Mesenchymal stem cell (in vitro differentiated cells and primary cell): Measurements from ENCODE around the gene ALG9.

Experiments
- DNase-seq: peaks from one replicate; pipeline ENCODE4 v3.0.0-alpha.2; 2013
- H2AFZ ChIP-seq: one replicate; pipeline ENCODE4 v1.6.1; 2013; ENCODE audit warnings: low read depth, mild to moderate bottlenecking, control low read depth, inconsistent platforms, low read length, moderate library complexity
- H2AK5ac ChIP-seq: 2 replicates; pipeline ENCODE4 v1.6.1; 2013; ENCODE audit warnings: low read length, moderate library complexity, mild to moderate bottlenecking, inconsistent platforms; ENCODE audit not compliant: severe bottlenecking
- H2BK120ac ChIP-seq: one replicate; pipeline ENCODE4 v1.6.1; 2013; ENCODE audit warnings: low read depth, mild to moderate bottlenecking, inconsistent platforms, low read length, moderate library complexity
- H2BK12ac ChIP-seq, 2 experiments: one replicate each; pipeline ENCODE4 v1.6.1; 2013; ENCODE audit warnings: inconsistent platforms in 2 of 2, low read length in 2 of 2, mild to moderate bottlenecking in 2 of 2, moderate library complexity in 2 of 2, control low read depth in 1 of 2
- H2BK15ac ChIP-seq: one replicate; pipeline ENCODE4 v1.6.1; 2013; ENCODE audit warnings: mild to moderate bottlenecking, low read depth, inconsistent platforms; ENCODE audit not compliant: poor library complexity, severe bottlenecking
- H2BK5ac ChIP-seq: 2 replicates; pipeline ENCODE4 v1.6.1; 2013; ENCODE audit warnings: low read depth, mild to moderate bottlenecking, low read length, control low read depth, inconsistent platforms; ENCODE audit not compliant: poor library complexity, severe bottlenecking
- H3K14ac ChIP-seq, 2 experiments: one replicate each; pipeline ENCODE4 v1.6.1; 2013; ENCODE audit warnings: inconsistent platforms in 2 of 2, low read length in 2 of 2, control low read depth in 1 of 2, mild to moderate bottlenecking in 1 of 2, moderate library complexity in 1 of 2
- H3K18ac ChIP-seq, 2 experiments: one replicate each; pipeline ENCODE4 v1.6.1; 2013; ENCODE audit warnings: inconsistent platforms in 2 of 2, low read length in 2 of 2, control low read depth in 1 of 2, low read depth in 1 of 2, mild to moderate bottlenecking in 1 of 2
- H3K23ac ChIP-seq, 2 experiments: one replicate each; pipeline ENCODE4 v1.6.1; 2013; ENCODE audit warnings: inconsistent platforms in 2 of 2, low read length in 2 of 2, mild to moderate bottlenecking in 2 of 2, moderate library complexity in 2 of 2, control low read depth in 1 of 2
- H3K27ac ChIP-seq: 2 replicates; pipeline ENCODE4 v1.5.1; 2013; ENCODE audit warnings: mild to moderate bottlenecking, moderate library complexity, low read length, control low read depth, inconsistent platforms; ENCODE audit not compliant: poor library complexity, severe bottlenecking
- H3K27me3 ChIP-seq, 2 experiments: 2 replicates each; pipeline versions ENCODE4 v1.6.1 to v1.7.0; 2013; ENCODE audit warnings: low read length in 2 of 2, mild to moderate bottlenecking in 2 of 2, moderate library complexity in 2 of 2, control low read depth in 1 of 2, inconsistent platforms in 1 of 2; ENCODE audit not compliant: control insufficient read depth in 1 of 2, insufficient read depth in 1 of 2
- H3K36me3 ChIP-seq, 2 experiments: 2 replicates each; pipeline versions ENCODE4 v1.6.1 to v1.7.0; 2013; ENCODE audit warnings: low read length in 2 of 2, control low read depth in 1 of 2, inconsistent platforms in 1 of 2, low read depth in 1 of 2, mild to moderate bottlenecking in 1 of 2; ENCODE audit not compliant: insufficient read depth in 2 of 2, control insufficient read depth in 1 of 2
- H3K4ac ChIP-seq, 2 experiments: one replicate each; pipeline ENCODE4 v1.6.1; 2013; ENCODE audit warnings: inconsistent platforms in 2 of 2, low read length in 2 of 2, mild to moderate bottlenecking in 2 of 2, moderate library complexity in 2 of 2, control low read depth in 1 of 2, low read depth in 1 of 2
- H3K4me1 ChIP-seq: 2 replicates; pipeline ENCODE4 v1.6.1; 2013; ENCODE audit warnings: low read depth, low read length, control low read depth; ENCODE audit not compliant: control insufficient read depth, insufficient read depth
- H3K4me2 ChIP-seq: 2 replicates; pipeline ENCODE4 v1.6.1; 2013; ENCODE audit warnings: low read length, mild to moderate bottlenecking, inconsistent platforms; ENCODE audit not compliant: poor library complexity, severe bottlenecking
- H3K4me3 ChIP-seq, 2 experiments: 2 replicates each; pipeline versions ENCODE4 v1.5.1 to v1.7.0; 2013; ENCODE audit warnings: low read length in 2 of 2, mild to moderate bottlenecking in 2 of 2, control low read depth in 1 of 2, low read depth in 1 of 2; ENCODE audit not compliant: insufficient read depth in 1 of 2
- H3K79me1 ChIP-seq: replicated peaks from 2 replicates; pipeline ENCODE4 v1.6.1; 2013; ENCODE audit warnings: mild to moderate bottlenecking, control low read depth, low read length, inconsistent platforms; ENCODE audit not compliant: poor library complexity, severe bottlenecking
- H3K9ac ChIP-seq: 2 replicates; pipeline ENCODE4 v1.7.0; 2013; ENCODE audit warnings: mild to moderate bottlenecking, low read length, moderate library complexity
- H3K9me3 ChIP-seq: 2 replicates; pipeline ENCODE4 v1.7.0; 2013; ENCODE audit warnings: mild to moderate bottlenecking, low read length; ENCODE audit not compliant: control insufficient read depth
- H4K8ac ChIP-seq: one replicate; pipeline ENCODE4 v1.6.1; 2013; ENCODE audit warnings: inconsistent platforms, mild to moderate bottlenecking, low read length, moderate library complexity
- H4K91ac ChIP-seq: one replicate; pipeline ENCODE4 v1.6.1; 2013; ENCODE audit warnings: mild to moderate bottlenecking, low read length, inconsistent platforms
- WGBS: methylation state at CpG from one replicate; pipeline ENCODE4 v1.1.7; 2013; ENCODE audit warnings: mixed read lengths; 5-methylcytosine and 5-hydroxymethylcytosine counted together

Gene ALG9

GRCh38 chr11:111815489-111815888, 55.9 kb downstream of the ALG9 start:
- H2AFZ ChIP-seq: no peak overlapping the region
- no peak for DNase-seq
- H3K14ac ChIP-seq: no peak overlapping the region
- H2BK5ac ChIP-seq: no peak overlapping the region
- H3K18ac ChIP-seq: no peak overlapping the region
- no peak overlapping the region for H4K91ac ChIP-seq
- no peak overlapping the region for H3K4me3 ChIP-seq
- H3K36me3 ChIP-seq: peaks cover 0 to 2% of the 10 kb centered on the region in 2 experiments
- no peak overlapping the region for H3K9ac ChIP-seq
- no peaks in the 10 kb centered on the region for H3K4me1 ChIP-seq
- no peak overlapping the region for H2BK120ac ChIP-seq
- H2BK12ac ChIP-seq: no peak overlapping the region
- H2AK5ac ChIP-seq: no peak overlapping the region
- WGBS: 100% methylated on average over 1 of the region's 1 CpG
- H4K8ac ChIP-seq: no peak overlapping the region
- H3K27me3 ChIP-seq: no peaks in the 10 kb centered on the region
- H3K27ac ChIP-seq: no peak overlapping the region
- no peak overlapping the region for H2BK15ac ChIP-seq
- peaks cover 8% of the 10 kb centered on the region for H3K79me1 ChIP-seq
- no peak overlapping the region for H3K4ac ChIP-seq
- no peak overlapping the region for H3K23ac ChIP-seq
- no peaks in the 10 kb centered on the region for H3K9me3 ChIP-seq
- H3K4me2 ChIP-seq: no peak overlapping the region

- no peak overlapping the region for H2BK12ac ChIP-seq
- no peak overlapping the region for H3K4ac ChIP-seq
- H2BK5ac ChIP-seq: no peak overlapping the region
- H3K14ac ChIP-seq: no peak overlapping the region
- no peak overlapping the region for H3K27ac ChIP-seq
- no peak overlapping the region for H3K23ac ChIP-seq
- H3K27me3 ChIP-seq: no peaks in the 10 kb centered on the region
- no peak overlapping the region for H2BK120ac ChIP-seq
- H3K18ac ChIP-seq: no peak overlapping the region
- H2AFZ ChIP-seq: no peak overlapping the region
- H3K4me3 ChIP-seq: no peak overlapping the region
- no peaks in the 10 kb centered on the region for H3K4me1 ChIP-seq
- peaks cover 9% of the 10 kb centered on the region for H3K79me1 ChIP-seq
- no peak overlapping the region for H2AK5ac ChIP-seq
- 88% methylated on average over 7 of the region's 8 CpGs for WGBS
- no peak overlapping the region for H3K4me2 ChIP-seq
- H3K36me3 ChIP-seq: peaks cover under 1 to 2% of the 10 kb centered on the region in 2 experiments
- no peak overlapping the region for H2BK15ac ChIP-seq
- no peak overlapping the region for H3K9ac ChIP-seq
- no peak overlapping the region for H4K8ac ChIP-seq
- no peaks in the 10 kb centered on the region for H3K9me3 ChIP-seq
- no peak overlapping the region for H4K91ac ChIP-seq
- DNase-seq: peak; percentile 52
These were observed 56.6 kb downstream of the ALG9 start for GRCh38 chr11:111814557-111815320.

GRCh38 chr11:111814106-111814505, 57.3 kb downstream of the ALG9 start:
- no CpG with 5 or more reads among the region's 1 CpG for WGBS
- Histone ChIP-seq H2BK120ac (no peak overlapping the region), H3K27ac (no peak overlapping the region), H2AK5ac (no peak overlapping the region), H3K23ac (no peak overlapping the region), H3K27me3 (no peaks in the 10 kb centered on the region), H4K91ac (no peak overlapping the region), H3K9me3 (no peaks in the 10 kb centered on the region), H3K4me3 (no peak overlapping the region), H3K4me2 (no peak overlapping the region), H3K79me1 (peaks cover 9% of the 10 kb centered on the region), H3K4me1 (no peaks in the 10 kb centered on the region), H2AFZ (no peak overlapping the region), H2BK15ac (no peak overlapping the region), H3K9ac (no peak overlapping the region), H3K14ac (no peak overlapping the region), H2BK5ac (no peak overlapping the region), H3K4ac (no peak overlapping the region), H3K18ac (no peak overlapping the region), H4K8ac (no peak overlapping the region), H2BK12ac (no peak overlapping the region), H3K36me3 (peaks cover 2 to 6% of the 10 kb centered on the region in 2 experiments)
- DNase-seq: no peak

- no peak for DNase-seq
- H3K79me1 ChIP-seq: peaks cover 13% of the 10 kb centered on the region
- no peak overlapping the region for H2AK5ac ChIP-seq
- H4K91ac ChIP-seq: no peak overlapping the region
- H3K27me3 ChIP-seq: no peaks in the 10 kb centered on the region
- peak overlapping the region in 1 of 2 experiments; percentile 12 for H3K18ac ChIP-seq
- no peak overlapping the region for H2BK12ac ChIP-seq
- H3K4ac ChIP-seq: no peak overlapping the region
- no peaks in the 10 kb centered on the region for H3K9me3 ChIP-seq
- H4K8ac ChIP-seq: no peak overlapping the region
- no peak overlapping the region for H3K27ac ChIP-seq
- no peak overlapping the region for H3K4me3 ChIP-seq
- H3K4me1 ChIP-seq: peaks cover 1% of the 10 kb centered on the region
- no peak overlapping the region for H2BK120ac ChIP-seq
- no peak overlapping the region for H2AFZ ChIP-seq
- H2BK5ac ChIP-seq: no peak overlapping the region
- WGBS: 98% methylated on average over 2 of the region's 2 CpGs
- H3K9ac ChIP-seq: no peak overlapping the region
- H3K36me3 ChIP-seq: peaks cover 12 to 25% of the 10 kb centered on the region in 2 experiments
- no peak overlapping the region for H3K4me2 ChIP-seq
- H2BK15ac ChIP-seq: no peak overlapping the region
- H3K23ac ChIP-seq: no peak overlapping the region
- H3K14ac ChIP-seq: no peak overlapping the region
These were observed 59.2 kb downstream of the ALG9 start for GRCh38 chr11:111812211-111812610.
